WERI-Rb-1 (cell line): ENCODE measurements around the gene DDX52.

Experiments
- DNase-seq: peaks from one replicate; pipeline ENCODE4 v3.0.0-alpha.2; 2020
- H3K27ac ChIP-seq: fragments of 250-450 bp; sonication (Bioruptor Pico); 2 replicates; pipeline ENCODE4 v1.5.1; 2020; ENCODE audit warnings: mild to moderate bottlenecking, moderate library complexity
- H3K27me3 ChIP-seq: fragments of 250-450 bp; sonication (Bioruptor Pico); 2 replicates; pipeline ENCODE4 v1.5.1; 2021; ENCODE audit warnings: mild to moderate bottlenecking, low read depth, moderate library complexity; ENCODE audit not compliant: insufficient read depth, severe bottlenecking
- H3K36me3 ChIP-seq: fragments of 250-450 bp; sonication (Bioruptor Pico); 2 replicates; pipeline ENCODE4 v1.5.1; 2020; ENCODE audit warnings: mild to moderate bottlenecking, moderate library complexity
- H3K4me3 ChIP-seq: 2 replicates; pipeline ENCODE4 v1.5.1; 2011; ENCODE audit warnings: low read depth, mild to moderate bottlenecking, control low read depth, low read length
- H3K9me3 ChIP-seq: fragments of 250-450 bp; sonication (Bioruptor Pico); 2 replicates; pipeline ENCODE4 v1.5.1; 2021; ENCODE audit warnings: mild to moderate bottlenecking, moderate library complexity; ENCODE audit not compliant: severe bottlenecking
- CTCF ChIP-seq: IDR thresholded peaks from 2 replicates; pipeline ENCODE4 v1.5.1; 2011; ENCODE audit warnings: low read depth, mild to moderate bottlenecking, control low read depth, inconsistent platforms, low read length

Gene DDX52

GRCh38 chr17:37678036-37678435, 34.8 kb upstream of the DDX52 start:
- peaks cover 5% of the 10 kb centered on the region for H3K9me3 ChIP-seq
- no peak for DNase-seq
- H3K36me3 ChIP-seq, result no peaks in the 10 kb centered on the region
- H3K27me3 ChIP-seq, result no peaks in the 10 kb centered on the region
- no peak for TF ChIP-seq CTCF
- H3K27ac ChIP-seq, result no peak overlapping the region
- no peak overlapping the region for H3K4me3 ChIP-seq

- Histone ChIP-seq H3K9me3 (peaks cover 5% of the 10 kb centered on the region), H3K4me3 (no peak overlapping the region), H3K27me3 (no peaks in the 10 kb centered on the region), H3K27ac (no peak overlapping the region), H3K36me3 (no peaks in the 10 kb centered on the region)
- no peak for DNase-seq
- no peak for TF ChIP-seq CTCF
Observed at GRCh38 chr17:37677021-37677420, 33.8 kb upstream of the DDX52 start.

GRCh38 chr17:37676115-37676925, 33.1 kb upstream of the DDX52 start:
- H3K27ac ChIP-seq, result no peak overlapping the region
- no peak for TF ChIP-seq CTCF
- H3K36me3 ChIP-seq, result no peaks in the 10 kb centered on the region
- H3K4me3 ChIP-seq, result no peak overlapping the region
- no peaks in the 10 kb centered on the region for H3K27me3 ChIP-seq
- peaks cover 5% of the 10 kb centered on the region for H3K9me3 ChIP-seq
- DNase-seq, result no peak

GRCh38 chr17:37674511-37674910, 31.3 kb upstream of the DDX52 start:
- Histone ChIP-seq H3K4me3 (no peak overlapping the region), H3K36me3 (no peaks in the 10 kb centered on the region), H3K27me3 (no peaks in the 10 kb centered on the region), H3K9me3 (peaks cover 5% of the 10 kb centered on the region), H3K27ac (no peak overlapping the region)
- no peak for TF ChIP-seq CTCF
- no peak for DNase-seq

- Histone ChIP-seq H3K9me3 (peaks cover under 1% of the 10 kb centered on the region), H3K27me3 (no peaks in the 10 kb centered on the region), H3K4me3 (no peak overlapping the region), H3K27ac (no peak overlapping the region), H3K36me3 (no peaks in the 10 kb centered on the region)
- DNase-seq, result no peak
- no peak for TF ChIP-seq CTCF
Observed at GRCh38 chr17:37673386-37673785, 30.1 kb upstream of the DDX52 start.
